Measurements from ENCODE around the gene CALD1.

The CALD1 gene

DNA sequence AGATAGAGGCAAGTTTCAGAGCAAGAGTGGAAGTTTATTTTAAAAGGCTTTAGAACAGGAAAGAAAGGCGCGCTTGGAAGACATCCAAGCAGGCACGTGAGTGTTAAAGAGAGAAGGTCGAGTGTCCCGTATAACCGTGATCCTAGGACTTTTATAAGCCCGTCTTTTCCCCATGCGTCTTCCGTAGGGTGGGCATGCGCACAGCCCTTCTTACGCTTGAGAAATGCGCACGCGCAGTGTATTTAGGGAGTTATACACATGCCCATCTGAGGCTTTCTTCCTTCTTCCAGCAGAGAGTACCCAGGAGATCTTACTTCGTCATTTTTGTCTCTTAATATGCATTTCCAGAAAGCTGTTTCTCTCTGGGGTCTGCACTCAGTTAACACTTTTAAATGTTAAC is 52.4 kb downstream of the CALD1 start:
- in situ Hi-C loops (cut with HindIII; ENCODE audit: low sequenced_read_pairs), result no loop called here
- no peak for DNase-seq (ENCODE audit: low read depth)
- TF ChIP-seq CTCF (IDR thresholded peaks at IDR 0.05; ENCODE audit: low read depth, low read length, missing control alignments), result no peak
- H3K4me3 ChIP-seq (ENCODE audit: low read depth, low read length), result no peak overlapping the region

GRCh38 chr7:134832367-134832766 is 52.9 kb downstream of the CALD1 start:
- TF ChIP-seq CTCF (IDR thresholded peaks at IDR 0.05; ENCODE audit: low read depth, low read length, missing control alignments), result no peak
- in situ Hi-C loops (cut with HindIII; ENCODE audit: low sequenced_read_pairs), result no loop called here
- no peak overlapping the region for H3K4me3 ChIP-seq (ENCODE audit: low read depth, low read length)
- DNase-seq (ENCODE audit: low read depth), result no peak

- no peak overlapping the region for H3K4me3 ChIP-seq (ENCODE audit: low read depth, low read length)
- in situ Hi-C loops (cut with HindIII; ENCODE audit: low sequenced_read_pairs), result loop anchor here (5.0 kb wide), 1 partner anchor 42 kb away; no protein-coding TSS in a partner anchor
- no peak for TF ChIP-seq CTCF (IDR thresholded peaks at IDR 0.05; ENCODE audit: low read depth, low read length, missing control alignments)
- DNase-seq (ENCODE audit: low read depth), result no peak
These were observed 55.4 kb downstream of the CALD1 start for GRCh38 chr7:134834689-134835462.

- in situ Hi-C loops (cut with HindIII; ENCODE audit: low sequenced_read_pairs), result loop anchor here (5.0 kb wide), 1 partner anchor 42 kb away; no protein-coding TSS in a partner anchor
- H3K4me3 ChIP-seq (ENCODE audit: low read depth, low read length), result no peak overlapping the region
- DNase-seq (ENCODE audit: low read depth), result no peak
- TF ChIP-seq CTCF (IDR thresholded peaks at IDR 0.05; ENCODE audit: low read depth, low read length, missing control alignments), result no peak
These were observed 56.0 kb downstream of the CALD1 start for GRCh38 chr7:134835463-134835823.

DNA sequence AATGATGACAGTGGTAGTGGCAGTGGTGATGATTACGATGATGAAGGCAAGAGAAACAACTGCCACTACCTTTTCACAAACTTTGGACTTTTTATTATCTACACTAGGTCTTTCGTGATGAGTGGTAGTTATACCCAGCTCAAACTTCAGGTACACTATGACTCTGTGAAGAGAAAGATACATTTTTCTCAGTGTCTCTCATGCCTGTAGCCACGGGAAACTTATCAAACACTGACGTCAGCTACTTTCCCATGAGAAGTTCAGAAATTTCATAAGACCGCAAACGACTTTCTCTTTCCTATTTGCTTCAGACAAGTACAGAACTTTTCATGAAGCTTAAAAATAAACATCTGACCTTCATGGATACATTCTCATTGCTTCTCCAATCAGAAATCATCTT is 57.0 kb downstream of the CALD1 start:
- H3K4me3 ChIP-seq (ENCODE audit: low read depth, low read length), result no peak overlapping the region
- TF ChIP-seq CTCF (IDR thresholded peaks at IDR 0.05; ENCODE audit: low read depth, low read length, missing control alignments), result no peak
- DNase-seq (ENCODE audit: low read depth), result no peak
- in situ Hi-C loops (cut with HindIII; ENCODE audit: low sequenced_read_pairs), result loop anchor here (5.0 kb wide), 1 partner anchor 41 kb away; no protein-coding TSS in a partner anchor

DNA sequence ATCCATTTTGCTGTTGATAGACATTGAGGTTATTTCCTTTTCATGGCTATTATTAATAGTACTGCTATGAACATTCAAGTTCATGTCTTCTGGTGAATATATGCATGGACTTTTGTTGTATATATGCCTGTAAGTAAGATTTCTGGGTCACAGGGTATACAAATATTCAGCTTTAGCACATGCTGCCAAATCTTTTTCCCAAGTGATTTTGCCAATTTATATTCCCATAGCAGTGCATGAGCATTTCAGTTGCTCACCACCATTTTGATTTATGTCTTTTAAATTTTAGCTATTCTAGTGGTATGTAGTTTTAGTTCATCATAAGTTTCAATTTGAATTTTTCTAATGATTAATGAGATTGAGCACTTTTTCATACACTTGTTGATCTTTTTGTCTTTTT is 59.9 kb downstream of the CALD1 start:
- in situ Hi-C loops (cut with HindIII; ENCODE audit: low sequenced_read_pairs), result loop anchor here (5.0 kb wide), 1 partner anchor 38 kb away; no protein-coding TSS in a partner anchor
- no peak for DNase-seq (ENCODE audit: low read depth)
- TF ChIP-seq CTCF (IDR thresholded peaks at IDR 0.05; ENCODE audit: low read depth, low read length, missing control alignments), result no peak

More for the DNA sequence above, 59.9 kb downstream of the CALD1 start:
- H3K4me3 ChIP-seq (ENCODE audit: low read depth, low read length), result no peak overlapping the region

Measured in astrocyte of the cerebellum (primary cell).